ENCODE data around the gene MARK2.

- no peak for TF ChIP-seq CTCF (IDR thresholded peaks at IDR 0.05)
- TF ChIP-seq EP300 (IDR thresholded peaks at IDR 0.05; ENCODE audit: borderline replicate concordance in 1 of 2, low read depth in 1 of 2, low read length in 1 of 2) = no peak
- TF ChIP-seq JUND (IDR thresholded peaks at IDR 0.05) = no peak
- no peak for TF ChIP-seq FOXM1 (IDR thresholded peaks at IDR 0.05; ENCODE audit: low read depth)
- TF ChIP-seq RFX5 (IDR thresholded peaks at IDR 0.05; ENCODE audit: low read length) = no peak
- no peak for TF ChIP-seq ZBTB33 (IDR thresholded peaks at IDR 0.05; ENCODE audit: borderline replicate concordance, low read depth)
- no peak for TF ChIP-seq GABPA (IDR thresholded peaks at IDR 0.05; ENCODE audit: low read depth)
- no peak for TF ChIP-seq POLR2AphosphoS5 (IDR thresholded peaks at IDR 0.05; ENCODE audit: low read depth, low read length)
Observed at GRCh38 chr11:63893355-63893754, 54.4 kb downstream of the MARK2 start.

All from SK-N-SH (cell line).